Prostate gland (tissue), 2 donors: ENCODE measurements around the gene TMEM91.

Source experiments
- POLR2A ChIP-seq: fragments of 450-650 bp; IDR thresholded peaks from one replicate; pipeline ENCODE4 v1.6.1; 2016; ENCODE audit warnings: antibody characterized with exemption, mild to moderate bottlenecking
- POLR2AphosphoS5 ChIP-seq: sonication (generic); formaldehyde crosslinking; IDR thresholded peaks from one replicate; pipeline ENCODE4 v1.6.1; 2017; ENCODE audit warnings: antibody characterized with exemption
- TF ChIP-seq, protein P1 (sequence below), 4 experiments: fragments of 200-600 bp in 2 of 4; fragments of 450-650 bp in 2 of 4; sonication (generic) in 2 of 4; IDR thresholded peaks; 1 replicate in 3 of 4; 2 replicates in 1 of 4; pipeline ENCODE4 v1.5.1; 2016 to 2019; ENCODE audit warnings: antibody characterized with exemption in 4 of 4, mild to moderate bottlenecking in 2 of 4, moderate library complexity in 2 of 4

DNA sequence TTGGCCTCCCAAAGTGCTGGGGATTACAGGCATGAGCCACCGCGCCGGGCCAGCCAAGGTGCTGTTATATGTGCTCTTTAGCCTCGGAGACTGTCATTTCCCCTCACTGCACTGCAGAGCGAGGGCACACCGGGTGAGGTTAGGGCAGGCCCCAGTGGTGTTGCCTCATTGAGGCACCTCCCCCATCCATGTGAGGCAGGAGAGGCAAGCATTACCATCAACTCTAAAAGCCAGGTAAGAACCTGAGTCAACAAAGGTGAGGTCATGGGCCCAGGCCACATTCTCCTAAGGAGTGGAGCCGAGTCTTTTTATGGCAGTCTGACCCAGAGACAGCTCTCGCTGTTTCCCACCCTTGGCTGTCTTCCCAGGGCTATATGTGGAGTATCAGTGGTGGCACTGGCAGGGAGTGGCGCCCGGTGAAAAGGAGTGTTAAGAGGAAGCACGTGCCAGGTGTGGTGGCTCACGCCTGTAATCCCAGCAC is 39.9 kb downstream of the TMEM91 start:
- TF ChIP-seq, protein P1, sequence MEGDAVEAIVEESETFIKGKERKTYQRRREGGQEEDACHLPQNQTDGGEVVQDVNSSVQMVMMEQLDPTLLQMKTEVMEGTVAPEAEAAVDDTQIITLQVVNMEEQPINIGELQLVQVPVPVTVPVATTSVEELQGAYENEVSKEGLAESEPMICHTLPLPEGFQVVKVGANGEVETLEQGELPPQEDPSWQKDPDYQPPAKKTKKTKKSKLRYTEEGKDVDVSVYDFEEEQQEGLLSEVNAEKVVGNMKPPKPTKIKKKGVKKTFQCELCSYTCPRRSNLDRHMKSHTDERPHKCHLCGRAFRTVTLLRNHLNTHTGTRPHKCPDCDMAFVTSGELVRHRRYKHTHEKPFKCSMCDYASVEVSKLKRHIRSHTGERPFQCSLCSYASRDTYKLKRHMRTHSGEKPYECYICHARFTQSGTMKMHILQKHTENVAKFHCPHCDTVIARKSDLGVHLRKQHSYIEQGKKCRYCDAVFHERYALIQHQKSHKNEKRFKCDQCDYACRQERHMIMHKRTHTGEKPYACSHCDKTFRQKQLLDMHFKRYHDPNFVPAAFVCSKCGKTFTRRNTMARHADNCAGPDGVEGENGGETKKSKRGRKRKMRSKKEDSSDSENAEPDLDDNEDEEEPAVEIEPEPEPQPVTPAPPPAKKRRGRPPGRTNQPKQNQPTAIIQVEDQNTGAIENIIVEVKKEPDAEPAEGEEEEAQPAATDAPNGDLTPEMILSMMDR (IDR thresholded peaks at IDR 0.05): no peak
- no peak for TF ChIP-seq POLR2A
- no peak for TF ChIP-seq POLR2AphosphoS5
